Measurements from ENCODE around the gene BAIAP3. TPM values are rescaled to one million over a fixed set of nuclear protein-coding genes. Genes with fewer than 3 reads are reported as not detected.

Gene BAIAP3
- total RNA-seq, 6 experiments from 2014 or later, result 0.11 to 0.28 (median 0.16) TPM

DNA sequence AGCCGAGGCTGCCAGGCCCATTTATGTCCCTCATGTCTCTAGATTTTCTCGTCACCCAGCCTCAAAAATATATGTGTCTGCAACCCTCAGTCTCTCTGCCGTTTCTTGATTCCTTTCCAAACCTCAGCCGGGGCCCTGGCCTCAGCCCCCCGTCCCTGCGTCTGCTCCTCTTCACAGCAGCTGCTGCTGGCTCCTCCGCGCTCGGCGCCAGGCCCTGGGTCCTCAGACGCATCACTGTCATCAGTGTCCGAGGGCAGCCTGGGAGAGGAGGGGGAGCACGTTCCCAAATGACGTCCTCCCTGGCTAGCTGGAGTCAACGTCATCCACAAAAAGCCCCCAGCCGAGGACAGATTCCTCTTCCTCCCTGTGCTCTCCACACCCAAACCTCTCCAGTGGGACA lies 15.9 kb downstream of the BAIAP3 start:
- Mint-ChIP-seq H3K9me3 (no peaks in the 10 kb centered on the region), H3K27me3 (ENCODE audit: insufficient read depth) (peaks cover 3% of the 10 kb centered on the region), H3K4me3 (no peak overlapping the region), H3K4me1 (ENCODE audit: low read depth) (peaks cover 23% of the 10 kb centered on the region), H3K36me3 (ENCODE audit: low read depth) (peaks cover 6% of the 10 kb centered on the region; the same call in 1 of the 2 replicates), H3K27ac (no peak overlapping the region)
- no peak for DNase-seq
- TF ChIP-seq CTCF (IDR thresholded peaks at IDR 0.05), result no peak

GRCh38 chr16:1349951-1350350 lies 16.5 kb downstream of the BAIAP3 start:
- DNase-seq, result no peak
- Mint-ChIP-seq H3K4me3 (peak overlapping the region; percentile 89), H3K9me3 (no peaks in the 10 kb centered on the region), H3K27me3 (ENCODE audit: insufficient read depth) (peaks cover 3% of the 10 kb centered on the region), H3K36me3 (ENCODE audit: low read depth) (peaks cover 6% of the 10 kb centered on the region; the same call in 1 of the 2 replicates), H3K27ac (no peak overlapping the region), H3K4me1 (ENCODE audit: low read depth) (peaks cover 24% of the 10 kb centered on the region)
- no peak for TF ChIP-seq CTCF (IDR thresholded peaks at IDR 0.05)

GRCh38 chr16:1350691-1351090 lies 17.2 kb downstream of the BAIAP3 start:
- Mint-ChIP-seq H3K27ac (no peak overlapping the region), H3K4me3 (peak overlapping the region; percentile 89), H3K9me3 (no peaks in the 10 kb centered on the region), H3K27me3 (ENCODE audit: insufficient read depth) (peaks cover 3% of the 10 kb centered on the region), H3K36me3 (ENCODE audit: low read depth) (peaks cover 6% of the 10 kb centered on the region; the same call in 1 of the 2 replicates), H3K4me1 (ENCODE audit: low read depth) (peaks cover 28% of the 10 kb centered on the region)
- no peak for DNase-seq
- no peak for TF ChIP-seq CTCF (IDR thresholded peaks at IDR 0.05)

- H3K4me3 Mint-ChIP-seq, result peak overlapping the region; percentile 89
- H3K27ac Mint-ChIP-seq, result peak overlapping the region; percentile 48; the same call in 1 of the 2 replicates
- no peak for TF ChIP-seq CTCF (IDR thresholded peaks at IDR 0.05)
- DNase-seq, result no peak
- peaks cover 3% of the 10 kb centered on the region for H3K27me3 Mint-ChIP-seq (ENCODE audit: insufficient read depth)
- H3K36me3 Mint-ChIP-seq (ENCODE audit: low read depth), result peaks cover 6% of the 10 kb centered on the region; the same call in 1 of the 2 replicates
- peaks cover 28% of the 10 kb centered on the region for H3K4me1 Mint-ChIP-seq (ENCODE audit: low read depth)
- H3K9me3 Mint-ChIP-seq, result no peaks in the 10 kb centered on the region
These were observed 17.8 kb downstream of the BAIAP3 start for GRCh38 chr16:1351215-1351581.

DNA sequence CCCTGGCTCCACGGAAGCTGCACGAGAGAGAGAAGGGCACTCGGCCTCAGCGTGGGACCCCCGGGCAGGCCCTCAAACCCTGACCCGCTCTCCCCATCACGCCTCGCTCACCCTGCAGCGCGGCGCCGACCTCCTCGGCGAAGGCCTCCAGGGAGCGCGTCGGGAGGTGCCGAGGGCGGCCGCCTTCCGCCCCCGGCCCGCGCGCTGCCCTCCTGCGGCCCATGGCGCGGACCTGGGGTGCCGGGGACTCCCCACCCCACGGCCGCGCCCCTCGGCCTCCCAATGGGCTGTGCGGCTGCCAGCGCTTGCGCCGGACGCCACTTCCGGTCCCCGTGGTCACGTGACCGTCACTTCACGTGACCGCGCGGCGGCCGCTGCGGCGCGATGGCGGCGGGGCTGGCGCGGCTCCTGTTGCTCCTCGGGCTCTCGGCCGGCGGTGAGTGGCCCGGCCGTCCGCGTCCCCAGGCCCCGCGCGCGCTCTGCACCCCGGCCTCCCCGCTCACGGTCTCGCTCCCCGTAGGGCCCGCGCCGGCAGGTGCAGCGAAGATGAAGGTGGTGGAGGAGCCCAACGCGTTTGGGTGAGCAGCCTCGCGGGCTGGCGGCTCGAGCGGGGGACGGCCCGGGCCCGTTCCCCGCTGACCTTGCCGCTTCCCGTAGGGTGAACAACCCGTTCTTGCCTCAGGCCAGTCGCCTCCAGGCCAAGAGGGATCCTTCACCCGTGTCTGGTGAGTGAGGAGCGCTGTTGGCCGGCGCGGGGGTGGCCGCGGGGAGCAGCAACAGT lies 18.3 kb downstream of the BAIAP3 start, which contains the start of the genes GNPTG and TSR3:
GNPTG (plus strand) TSS at position 350 of the 781 bp plus-strand sequence; CDS start at position 385, 35 bp downstream.
TSR3 (minus strand) TSS at position 297 of the 781 bp plus-strand sequence; CDS start at position 223, 74 bp downstream.
- Mint-ChIP-seq H3K27me3 (ENCODE audit: insufficient read depth) (peaks cover 3% of the 10 kb centered on the region), H3K27ac (peak within 1 kb of the TSS; percentile 57), H3K36me3 (ENCODE audit: low read depth) (peaks cover 6% of the 10 kb centered on the region; the same call in 1 of the 2 replicates), H3K4me1 (ENCODE audit: low read depth) (peaks cover 28% of the 10 kb centered on the region), H3K4me3 (peak within 1 kb of the TSS; percentile 93), H3K9me3 (no peaks in the 10 kb centered on the region)
- peak; percentile 81 for DNase-seq
- no peak for TF ChIP-seq CTCF (IDR thresholded peaks at IDR 0.05)

Data from HFFc6 (cell line).